ENCODE data around the gene ERCC3.
"Not testable (repeated sequence)": the region's sequence is repeated elsewhere in the genome, so short reads cannot be mapped to it uniquely, and the experiment has no call there.

The ERCC3 gene

DNA sequence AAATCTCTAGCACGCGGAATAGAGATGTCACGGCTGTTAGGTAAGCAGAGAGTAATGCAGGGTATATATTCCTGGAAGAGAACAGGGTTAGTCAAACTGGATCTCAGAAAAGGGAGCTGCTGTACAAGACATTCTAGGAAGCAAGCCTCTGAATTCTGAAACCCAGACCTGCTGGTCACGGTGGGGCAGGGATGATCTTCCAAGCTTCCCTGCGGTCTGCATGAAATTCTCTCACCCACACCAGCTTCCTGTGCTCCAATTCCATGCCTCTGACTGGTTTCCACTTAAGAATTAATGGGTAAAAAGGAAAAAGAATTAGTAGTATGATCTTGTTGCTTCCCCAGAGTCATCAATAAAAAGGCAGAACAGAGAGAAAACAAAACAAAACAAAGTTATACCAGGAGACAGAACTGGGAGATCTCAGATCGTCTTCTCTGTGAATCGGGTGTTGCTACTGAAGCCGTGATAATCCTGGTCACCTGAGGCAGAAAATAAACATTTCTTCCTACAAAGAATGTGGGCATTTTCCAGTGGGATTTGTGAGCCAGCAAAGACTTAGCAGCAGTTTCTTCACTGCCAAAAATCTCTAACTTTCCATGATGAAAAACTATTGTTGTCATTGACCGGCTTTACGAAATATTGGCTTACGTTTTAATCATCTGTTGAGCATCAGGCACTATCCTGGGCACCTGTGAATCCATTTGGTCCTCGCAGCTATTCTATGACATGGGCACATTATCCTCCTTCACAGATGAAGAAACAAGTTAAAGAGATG lies 68.6 kb downstream of the ERCC3 start:
- DNase-seq, result no peak

DNA sequence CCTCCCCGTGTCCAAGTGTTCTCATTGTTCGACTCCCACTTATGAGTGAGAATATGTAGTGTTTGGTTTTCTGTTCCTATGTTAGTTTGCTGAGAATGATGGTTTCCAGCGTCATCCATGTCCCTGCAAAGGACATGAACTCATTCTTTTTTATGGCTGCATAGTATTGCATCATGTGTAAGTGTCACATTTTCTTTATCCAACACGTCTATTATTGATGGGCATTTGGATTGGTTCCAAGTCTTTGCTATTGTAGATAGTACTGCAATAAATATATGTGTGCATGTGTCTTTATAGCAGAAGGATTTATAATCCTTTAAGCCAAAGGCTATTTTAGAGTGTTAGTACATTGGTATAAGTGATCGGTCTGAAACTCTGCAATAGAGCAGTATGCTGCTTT lies 69.8 kb downstream of the ERCC3 start:
- DNase-seq, result not testable (repeated sequence)

DNA sequence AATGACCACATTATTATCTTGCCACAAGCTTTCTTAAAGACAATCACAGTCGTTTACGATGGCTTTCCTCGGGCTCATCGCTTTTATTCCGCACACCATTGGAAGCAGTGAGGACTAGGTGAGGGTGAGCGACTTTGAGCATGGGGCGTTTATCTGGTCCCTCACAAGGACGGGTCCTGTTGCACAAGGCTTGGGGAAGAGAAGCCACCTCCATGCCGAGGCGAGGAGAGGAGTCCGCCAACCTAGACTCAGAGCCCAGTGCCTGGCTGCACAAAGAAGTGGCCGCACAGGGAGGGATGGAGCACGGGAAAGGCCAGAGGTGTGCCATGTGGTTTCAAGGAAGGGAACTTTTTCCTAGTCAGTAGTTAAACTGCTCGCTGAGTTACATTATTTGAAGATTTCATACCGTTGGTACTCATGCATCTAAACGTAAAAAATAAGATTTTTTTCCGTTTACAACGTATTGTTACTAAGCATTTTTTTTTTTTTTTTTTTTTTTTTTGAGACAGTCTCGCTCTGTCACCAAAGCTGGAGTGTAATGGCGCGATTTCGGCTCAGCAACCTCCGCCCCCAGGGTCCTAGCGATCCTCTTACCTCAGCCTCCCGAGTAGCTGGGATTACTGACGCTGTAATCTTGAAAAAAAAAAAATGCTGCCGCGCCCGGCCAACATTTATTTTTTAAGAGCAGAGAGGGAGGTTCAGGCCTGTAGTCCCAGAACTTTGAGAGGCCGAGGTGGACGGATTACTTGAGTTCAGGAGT lies 73.0 kb downstream of the ERCC3 start:
- no peak for DNase-seq

DNA sequence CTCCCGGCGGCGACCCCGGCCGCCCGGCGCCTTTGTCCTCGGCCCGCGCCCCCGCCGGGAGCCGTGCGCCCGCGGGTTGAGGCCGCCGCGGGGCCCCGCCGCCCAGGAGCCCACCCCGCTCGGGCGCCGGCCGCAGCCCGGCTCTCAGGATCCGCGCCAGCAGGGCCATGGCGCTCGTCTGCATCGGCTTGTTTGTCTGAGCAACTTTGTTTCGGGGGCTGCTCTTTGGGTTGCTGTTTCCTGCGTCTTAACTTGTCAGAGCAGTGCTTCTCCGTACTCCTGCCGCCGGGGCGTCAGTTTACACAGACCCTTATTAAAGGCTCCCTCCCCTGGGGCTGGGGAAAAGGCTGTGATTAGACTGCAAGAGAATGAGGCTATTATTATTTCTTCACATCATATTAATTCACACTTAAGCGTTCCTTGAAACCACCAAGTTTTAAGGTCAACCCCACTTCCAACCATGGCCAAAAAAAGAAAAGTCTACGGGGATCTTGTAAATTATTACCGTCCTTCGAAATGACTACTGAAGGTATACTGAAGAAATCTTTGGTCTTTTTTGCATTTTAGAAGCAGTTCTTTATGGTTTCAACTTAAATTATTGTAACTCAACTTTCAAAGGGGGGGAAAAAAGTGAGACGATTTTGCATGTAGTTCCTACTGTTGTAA lies 73.7 kb downstream of the ERCC3 start, which contains the start of gene CYP27C1:
TSS of gene CYP27C1 (minus strand) at position 198 of the 666 bp plus-strand sequence. CDS start at position 169, 29 bp downstream.
- DNase-seq, result no peak

DNA sequence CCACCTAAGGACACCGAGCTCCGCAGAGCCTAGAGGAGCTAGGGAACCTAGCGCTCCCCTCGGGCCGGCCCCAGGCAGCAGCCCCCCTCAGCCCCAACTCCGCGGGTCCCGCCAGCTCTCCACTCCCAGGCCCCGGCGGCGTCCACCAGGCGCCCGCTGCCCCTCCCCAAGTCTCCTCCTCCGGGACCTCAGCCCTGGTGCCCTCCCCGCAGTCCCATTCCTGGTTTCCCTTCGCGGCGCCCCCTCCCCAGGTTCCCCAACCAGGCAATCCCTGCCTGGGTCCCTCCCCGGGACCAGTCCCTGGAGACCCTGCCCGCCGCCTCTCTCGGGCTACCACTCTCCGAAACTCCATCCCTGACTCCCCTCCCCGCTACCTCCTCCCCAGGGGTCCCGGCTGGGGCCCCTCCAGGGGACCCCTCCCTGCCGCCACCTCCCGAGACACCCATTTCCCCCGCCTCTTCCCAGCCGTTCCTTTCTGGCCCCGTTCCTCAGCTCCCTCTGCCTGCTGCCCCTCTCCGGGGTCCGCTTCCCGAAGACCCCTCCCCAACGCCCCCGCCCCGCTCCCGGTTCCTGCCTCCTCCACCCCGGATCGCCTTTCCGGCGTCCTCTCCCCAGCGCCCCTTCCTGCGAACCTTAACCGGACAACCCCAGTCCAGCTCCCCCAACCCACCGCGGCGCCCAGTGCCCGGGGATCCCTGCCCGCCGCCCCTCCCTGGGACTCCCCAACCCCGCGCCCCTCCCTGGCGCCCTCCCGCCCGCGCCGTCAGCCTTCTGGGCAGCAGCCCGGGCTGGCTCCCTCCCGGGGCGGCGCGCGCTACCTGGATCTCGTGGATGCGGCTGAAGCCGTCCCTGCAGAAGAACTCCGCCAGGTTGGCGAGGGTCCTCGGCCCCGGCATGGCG lies 74.5 kb downstream of the ERCC3 start:
- no peak for DNase-seq

DNA sequence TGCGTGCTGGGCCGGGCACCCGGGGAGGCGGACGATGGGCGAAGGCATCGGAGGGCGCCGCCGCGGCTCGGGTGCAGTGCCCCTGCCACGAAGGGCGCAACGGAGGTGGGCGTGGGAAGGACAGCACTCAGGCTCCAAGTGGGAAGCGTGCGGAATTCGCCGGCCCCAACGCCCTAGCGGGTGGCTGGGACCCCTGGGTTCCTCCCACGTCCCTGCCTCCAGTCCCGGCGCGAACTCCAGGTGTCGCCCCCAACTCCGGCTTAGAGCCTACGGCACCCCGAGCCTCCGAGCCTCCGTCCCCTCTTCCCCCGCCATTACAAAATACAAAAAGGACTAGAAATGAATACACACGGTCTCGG lies 75.2 kb downstream of the ERCC3 start:
- DNase-seq, result no peak

DNA sequence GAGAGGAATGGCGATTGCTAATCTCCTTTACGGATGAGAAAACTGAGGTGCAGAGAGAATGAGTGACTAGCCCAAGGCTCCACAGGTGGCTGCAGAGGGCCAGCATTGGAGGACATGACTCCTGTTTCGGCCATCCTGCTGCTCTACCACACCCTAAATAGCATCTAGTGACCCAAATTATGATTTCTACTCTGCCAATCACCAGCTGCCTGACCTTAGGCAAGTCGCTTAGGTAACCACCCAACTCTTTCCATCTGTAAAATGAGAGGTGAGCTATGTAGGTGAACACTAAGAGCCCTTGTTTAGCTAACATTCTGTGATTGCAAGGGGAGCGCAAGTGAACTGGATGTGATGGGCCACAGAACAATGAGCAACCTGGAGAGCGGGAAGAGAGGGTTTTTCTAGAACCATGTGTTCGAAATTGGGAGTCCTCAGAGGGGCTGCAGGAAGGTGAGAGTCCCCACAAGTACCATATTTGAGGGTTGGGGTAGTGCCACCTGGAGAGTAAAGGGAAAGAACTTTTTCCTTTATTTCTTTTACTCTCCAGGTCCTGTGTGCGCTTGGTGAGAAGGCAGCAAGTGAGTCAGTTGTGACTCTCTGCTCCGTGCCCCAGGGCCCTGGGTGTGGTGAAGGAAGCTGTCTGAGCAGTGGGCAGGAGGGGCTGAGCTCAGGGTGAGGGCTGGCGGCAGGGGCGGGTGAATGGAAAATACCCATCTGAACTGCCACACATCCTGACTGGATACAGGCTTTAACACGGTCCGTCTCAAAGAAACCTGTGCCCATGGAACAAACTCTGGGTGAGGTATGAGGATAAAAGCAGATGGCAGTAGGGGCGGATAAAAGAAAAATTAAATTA lies 76.2 kb downstream of the ERCC3 start:
- DNase-seq, result no peak

DNA sequence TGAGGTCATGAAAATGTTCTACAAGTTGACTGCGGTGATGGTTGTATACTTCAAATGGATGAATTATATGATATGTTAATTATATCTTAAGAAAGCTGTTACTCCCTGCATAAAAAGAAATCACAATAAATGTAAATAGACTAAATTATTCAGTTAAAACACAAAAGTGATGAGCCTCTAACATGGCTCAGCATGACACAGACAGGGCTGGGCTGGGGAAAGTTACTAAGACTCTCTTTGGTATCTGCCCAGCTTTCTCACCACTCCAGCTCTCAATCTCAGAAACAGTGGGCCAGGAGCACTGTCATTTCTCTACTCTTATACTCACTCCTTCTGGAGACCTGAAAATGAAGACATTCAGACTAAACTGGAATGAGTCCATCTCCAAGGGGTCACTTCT lies 77.4 kb downstream of the ERCC3 start:
- DNase-seq, result no peak

DNA sequence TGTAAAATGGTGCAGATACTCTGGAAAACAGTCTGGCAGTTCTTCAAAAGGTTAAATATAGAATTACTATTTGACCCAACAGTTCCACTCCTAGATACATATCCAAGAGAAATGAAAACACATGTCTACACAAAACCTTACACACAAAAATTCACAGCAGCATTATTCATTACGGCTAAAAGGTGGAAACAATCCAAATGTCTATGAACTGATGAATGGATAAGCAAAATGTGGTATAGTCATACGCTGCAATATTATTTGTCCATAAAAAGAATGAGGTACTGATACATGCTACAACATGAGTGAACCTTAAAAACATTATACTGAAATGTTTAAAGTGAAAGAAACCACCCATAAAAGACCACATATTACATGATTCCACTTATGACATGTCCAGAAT lies 77.8 kb downstream of the ERCC3 start:
- no peak for DNase-seq

DNA sequence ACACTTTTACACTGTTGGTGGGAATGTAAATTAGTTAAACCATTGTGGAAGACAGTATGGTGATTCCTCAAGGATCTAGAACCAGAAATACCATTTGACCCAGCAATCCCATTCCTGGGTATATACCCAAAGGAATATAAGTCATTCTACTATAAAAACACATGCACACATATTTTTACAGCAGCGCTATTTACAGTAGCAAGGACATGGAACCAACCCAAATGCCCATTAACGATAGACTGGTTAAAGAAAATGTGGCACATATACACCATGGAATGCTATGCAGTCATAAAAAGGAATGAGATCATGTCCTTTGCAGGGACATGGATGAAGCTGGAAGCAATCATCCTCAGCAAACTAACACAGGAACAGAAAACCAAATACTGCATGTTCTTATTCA lies 79.7 kb downstream of the ERCC3 start:
- DNase-seq, result not testable (repeated sequence)

DNA sequence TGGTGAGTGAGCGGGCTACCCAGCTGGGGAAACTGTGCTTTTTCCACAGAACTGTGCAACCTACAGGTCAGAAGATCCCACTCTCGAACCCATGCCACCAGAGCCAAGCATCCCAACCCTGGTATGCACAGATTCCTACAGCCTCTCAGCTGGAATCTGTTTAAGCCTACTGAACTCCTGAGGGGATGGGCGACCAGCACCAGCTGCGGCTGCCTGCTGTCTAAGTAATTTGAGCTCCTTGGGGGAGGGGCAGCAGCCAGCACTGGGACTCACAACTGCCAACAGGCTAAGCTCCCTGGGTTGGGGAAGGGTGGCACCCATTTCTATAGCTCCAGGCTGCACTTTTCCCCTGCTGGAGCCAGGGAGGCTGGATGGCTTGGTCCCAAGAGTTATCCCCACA lies 85.6 kb downstream of the ERCC3 start:
- no peak for DNase-seq

Data from CD4-positive, alpha-beta T cell treated with Interleukin-21 for 1 hour (primary cell).